ENCODE data around the gene TRPM3. TPM values are rescaled to one million over a fixed set of nuclear protein-coding genes. Genes with fewer than 3 reads are reported as not detected.

Gene TRPM3
- polyA plus RNA-seq, 2 of the 4 experiments (the other 2 are of a cell fraction): not detected

DNA sequence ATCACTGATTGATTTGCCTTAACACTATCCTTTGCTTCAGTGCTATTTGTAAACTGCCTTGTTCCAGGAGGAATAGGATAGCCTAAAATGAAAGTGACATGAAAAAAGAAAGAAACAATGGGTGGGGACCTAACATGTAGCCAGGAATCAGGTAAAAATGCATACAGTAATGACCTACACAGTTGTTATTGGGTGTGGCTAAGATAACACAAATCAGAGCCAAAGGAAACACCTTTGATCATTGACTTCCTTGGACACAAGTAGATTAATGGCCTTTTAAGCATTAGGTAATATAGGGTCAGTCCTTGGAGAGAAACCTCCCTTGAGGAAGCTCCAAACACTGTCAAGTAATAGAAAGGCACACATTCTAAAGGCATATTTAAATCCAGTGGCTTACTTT lies 220.4 kb downstream of the TRPM3 start:
- TF ChIP-seq, protein P1, sequence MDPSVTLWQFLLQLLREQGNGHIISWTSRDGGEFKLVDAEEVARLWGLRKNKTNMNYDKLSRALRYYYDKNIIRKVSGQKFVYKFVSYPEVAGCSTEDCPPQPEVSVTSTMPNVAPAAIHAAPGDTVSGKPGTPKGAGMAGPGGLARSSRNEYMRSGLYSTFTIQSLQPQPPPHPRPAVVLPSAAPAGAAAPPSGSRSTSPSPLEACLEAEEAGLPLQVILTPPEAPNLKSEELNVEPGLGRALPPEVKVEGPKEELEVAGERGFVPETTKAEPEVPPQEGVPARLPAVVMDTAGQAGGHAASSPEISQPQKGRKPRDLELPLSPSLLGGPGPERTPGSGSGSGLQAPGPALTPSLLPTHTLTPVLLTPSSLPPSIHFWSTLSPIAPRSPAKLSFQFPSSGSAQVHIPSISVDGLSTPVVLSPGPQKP (IDR thresholded peaks at IDR 0.05; ENCODE audit: low read depth, low read length): no peak
- no peak for TF ChIP-seq HOXB5 (CRISPR knock-in tag; IDR thresholded peaks at IDR 0.05)
- TF ChIP-seq CBX2 (IDR thresholded peaks at IDR 0.05; ENCODE audit: borderline replicate concordance, low read depth): no peak
- TF ChIP-seq EHF (CRISPR knock-in tag; IDR thresholded peaks at IDR 0.05): no peak
- TF ChIP-seq EHMT2 (IDR thresholded peaks at IDR 0.05; ENCODE audit: low read depth): no peak
- TF ChIP-seq EP300 (IDR thresholded peaks at IDR 0.05): no peak
- no peak for TF ChIP-seq POLR2AphosphoS2 (conservative IDR thresholded peaks at IDR 0.05; ENCODE audit: low read length)
- no peak for TF ChIP-seq CBX8 (IDR thresholded peaks at IDR 0.05)
- FAIRE-seq (no peak), DNase-seq (ENCODE audit: low read depth in 1 of 2, low spot score in 1 of 2) (no peak), ATAC-seq (no peak)
- no peak overlapping the region for H3K27ac ChIP-seq
- H3K4me1 ChIP-seq: no peaks in the 10 kb centered on the region
- H3K4me2 ChIP-seq: no peak overlapping the region
- ChIA-PET CTCF (interaction anchor here (0.6 kb wide), 1 partner anchor 10 kb away, joined by 4 read pairs; no protein-coding TSS in a partner anchor), POLR2A (no interaction called here)
- no peaks in the 10 kb centered on the region for H3K9me3 ChIP-seq
- no peak overlapping the region for H3K4me3 ChIP-seq

DNA sequence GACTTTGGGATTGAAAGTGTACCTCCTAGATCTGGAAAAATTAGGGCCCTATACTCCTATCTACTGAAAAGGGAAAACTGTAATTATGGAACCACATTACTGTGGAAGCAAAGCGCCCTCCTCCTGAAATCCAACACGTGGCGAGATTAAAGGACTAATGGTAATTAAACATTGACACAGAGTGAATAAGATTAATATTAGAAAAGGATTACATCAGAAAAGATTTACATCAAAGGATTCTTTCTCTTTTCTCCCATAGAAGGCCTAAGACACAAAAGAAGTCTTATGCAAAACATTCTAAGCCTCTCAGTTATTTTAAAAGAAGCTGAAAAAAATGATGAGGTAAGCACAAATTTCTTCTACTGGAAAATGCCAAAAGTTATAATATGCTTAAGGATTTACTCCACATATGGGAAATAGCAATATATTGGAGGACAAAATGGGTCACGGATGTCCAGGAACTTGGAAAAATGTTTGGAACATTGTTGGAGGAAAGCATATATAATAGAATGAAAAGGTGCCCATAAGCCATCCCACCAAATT lies 227.8 kb downstream of the TRPM3 start:
- Histone ChIP-seq H3K4me3 (no peak overlapping the region), H3K9me3 (no peaks in the 10 kb centered on the region), H3K27ac (no peak overlapping the region), H3K4me2 (no peak overlapping the region), H3K4me1 (no peaks in the 10 kb centered on the region)
- 24% methylated on average over 4 of the region's 4 CpGs for WGBS (ENCODE audit: missing lambda C conversion rate)
- CTCF ChIA-PET: interaction anchor here (1.2 kb wide), 1 partner anchor 31 kb away, joined by 3 read pairs; no protein-coding TSS in a partner anchor
- FAIRE-seq (no peak), ATAC-seq (no peak), DNase-seq (ENCODE audit: low read depth in 1 of 2, low spot score in 1 of 2) (no peak)
- no peak for TF ChIP-seq FOXS1 (CRISPR knock-in tag; IDR thresholded peaks at IDR 0.05)
- TF ChIP-seq MAFK (IDR thresholded peaks at IDR 0.05; ENCODE audit: partially characterized antibody): peak; percentile 95
- no peak for TF ChIP-seq SREBF2 (IDR thresholded peaks at IDR 0.05)
- no peak for TF ChIP-seq GATA3 (IDR thresholded peaks at IDR 0.05; ENCODE audit: borderline replicate concordance)
- TF ChIP-seq, protein P2, sequence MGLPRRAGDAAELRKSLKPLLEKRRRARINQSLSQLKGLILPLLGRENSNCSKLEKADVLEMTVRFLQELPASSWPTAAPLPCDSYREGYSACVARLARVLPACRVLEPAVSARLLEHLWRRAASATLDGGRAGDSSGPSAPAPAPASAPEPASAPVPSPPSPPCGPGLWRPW (IDR thresholded peaks at IDR 0.05): no peak
- POLR2A ChIA-PET: no interaction called here

DNA sequence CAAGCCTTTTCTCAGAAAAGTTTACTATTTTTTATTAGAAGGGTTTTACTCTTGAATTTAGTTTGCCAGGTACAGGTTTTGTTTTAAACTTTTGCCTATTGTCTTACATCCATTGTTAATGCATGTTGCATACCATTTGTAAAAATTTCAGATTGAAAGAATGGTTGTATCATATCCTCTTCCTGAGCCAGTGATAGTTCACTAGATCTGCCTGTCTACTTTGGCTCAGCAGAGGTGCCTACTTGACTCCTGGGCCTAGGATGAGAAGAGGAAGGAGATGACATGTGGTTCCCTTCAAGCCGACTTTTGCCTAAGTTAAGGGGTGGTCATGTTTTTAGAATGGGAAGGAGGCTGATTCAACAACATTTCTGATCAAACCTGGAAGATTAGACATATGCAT lies 232.9 kb downstream of the TRPM3 start:
- Histone ChIP-seq H3K4me2 (no peak overlapping the region), H3K4me1 (no peaks in the 10 kb centered on the region), H3K27ac (no peak overlapping the region), H3K9me3 (no peaks in the 10 kb centered on the region), H3K4me3 (no peak overlapping the region)
- 0% methylated on average over 1 of the region's 1 CpG for WGBS (ENCODE audit: missing lambda C conversion rate)
- no peak for TF ChIP-seq EHF (CRISPR knock-in tag; IDR thresholded peaks at IDR 0.05)
- ChIA-PET POLR2A (no interaction called here), CTCF (no interaction called here)
- DNase-seq (ENCODE audit: low read depth in 1 of 2, low spot score in 1 of 2) (no peak), ATAC-seq (no peak), FAIRE-seq (no peak)

DNA sequence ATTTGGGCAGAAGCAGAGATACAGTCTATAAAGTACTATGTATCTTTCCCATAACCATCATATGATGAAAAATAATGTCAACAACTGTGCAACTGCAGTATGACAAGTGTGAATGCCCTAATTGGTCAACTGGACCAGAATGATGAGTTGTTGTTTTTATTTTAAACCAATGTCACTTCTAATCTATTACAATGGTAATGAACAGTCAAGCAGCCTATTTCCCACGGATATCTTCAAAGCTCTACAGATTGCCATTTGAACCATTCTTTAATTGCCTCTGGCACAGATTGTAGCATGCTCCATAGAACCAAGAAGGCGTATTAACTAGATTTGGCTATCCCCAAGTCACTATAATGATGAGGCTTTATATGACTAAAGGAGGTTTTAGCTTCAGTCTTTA lies 233.6 kb downstream of the TRPM3 start:
- H3K27ac ChIP-seq: no peak overlapping the region
- ATAC-seq: no peak
- no peak for FAIRE-seq
- 4% methylated on average over 2 of the region's 2 CpGs for WGBS (ENCODE audit: missing lambda C conversion rate)
- ChIA-PET POLR2A (no interaction called here), CTCF (no interaction called here)
- no peak overlapping the region for H3K4me2 ChIP-seq
- no peak for DNase-seq (ENCODE audit: low read depth in 1 of 2, low spot score in 1 of 2)
- H3K4me3 ChIP-seq: no peak overlapping the region
- H3K4me1 ChIP-seq: no peaks in the 10 kb centered on the region
- TF ChIP-seq CHD4 (IDR thresholded peaks at IDR 0.05; ENCODE audit: borderline replicate concordance): no peak
- TF ChIP-seq CEBPB (IDR thresholded peaks at IDR 0.05): no peak
- TF ChIP-seq, protein P3, sequence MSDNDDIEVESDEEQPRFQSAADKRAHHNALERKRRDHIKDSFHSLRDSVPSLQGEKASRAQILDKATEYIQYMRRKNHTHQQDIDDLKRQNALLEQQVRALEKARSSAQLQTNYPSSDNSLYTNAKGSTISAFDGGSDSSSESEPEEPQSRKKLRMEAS (IDR thresholded peaks at IDR 0.05): no peak
- TF ChIP-seq SMC3 (IDR thresholded peaks at IDR 0.05): no peak
- no peak for TF ChIP-seq FOSL2 (IDR thresholded peaks at IDR 0.05)
- TF ChIP-seq FOSL2 (CRISPR knock-in tag; IDR thresholded peaks at IDR 0.05): no peak
- TF ChIP-seq CHD2 (IDR thresholded peaks at IDR 0.05; ENCODE audit: low read length, partially characterized antibody): no peak
- no peak for TF ChIP-seq CBX2 (IDR thresholded peaks at IDR 0.05; ENCODE audit: borderline replicate concordance, low read depth)
- TF ChIP-seq EHMT2 (IDR thresholded peaks at IDR 0.05; ENCODE audit: low read depth): no peak
- TF ChIP-seq TP53 (CRISPR knock-in tag; IDR thresholded peaks at IDR 0.05): no peak
- TF ChIP-seq MAZ (IDR thresholded peaks at IDR 0.05; ENCODE audit: borderline replicate concordance, low read depth, low read length): no peak
- no peak for TF ChIP-seq ZFP36 (IDR thresholded peaks at IDR 0.05; ENCODE audit: borderline replicate concordance, partially characterized antibody)
- no peak for TF ChIP-seq RFX5 (IDR thresholded peaks at IDR 0.05)
- TF ChIP-seq, protein P2 (IDR thresholded peaks at IDR 0.05): no peak
- TF ChIP-seq POLR2A (IDR thresholded peaks at IDR 0.05; ENCODE audit: low read length): no peak
- no peak for TF ChIP-seq JUNB (IDR thresholded peaks at IDR 0.05)
- TF ChIP-seq EP300 (IDR thresholded peaks at IDR 0.05): no peak
- no peak for TF ChIP-seq HOXB13 (CRISPR knock-in tag; IDR thresholded peaks at IDR 0.05; ENCODE audit: low read depth)
- no peak for TF ChIP-seq MYC (IDR thresholded peaks at IDR 0.05; ENCODE audit: borderline replicate concordance, low read length)
- H3K9me3 ChIP-seq: no peaks in the 10 kb centered on the region

Measured in A549 (cell line).